ENCODE measurements around the gene VAT1. TPM values are rescaled to one million over a fixed set of nuclear protein-coding genes. Genes with fewer than 3 reads are reported as not detected.

VAT1 gene
- total and polyA plus RNA-seq, 2 of the 13 experiments (the other 11 are each of a cell fraction or from before 2014, with no cell fraction given): 143 to 205 TPM

DNA sequence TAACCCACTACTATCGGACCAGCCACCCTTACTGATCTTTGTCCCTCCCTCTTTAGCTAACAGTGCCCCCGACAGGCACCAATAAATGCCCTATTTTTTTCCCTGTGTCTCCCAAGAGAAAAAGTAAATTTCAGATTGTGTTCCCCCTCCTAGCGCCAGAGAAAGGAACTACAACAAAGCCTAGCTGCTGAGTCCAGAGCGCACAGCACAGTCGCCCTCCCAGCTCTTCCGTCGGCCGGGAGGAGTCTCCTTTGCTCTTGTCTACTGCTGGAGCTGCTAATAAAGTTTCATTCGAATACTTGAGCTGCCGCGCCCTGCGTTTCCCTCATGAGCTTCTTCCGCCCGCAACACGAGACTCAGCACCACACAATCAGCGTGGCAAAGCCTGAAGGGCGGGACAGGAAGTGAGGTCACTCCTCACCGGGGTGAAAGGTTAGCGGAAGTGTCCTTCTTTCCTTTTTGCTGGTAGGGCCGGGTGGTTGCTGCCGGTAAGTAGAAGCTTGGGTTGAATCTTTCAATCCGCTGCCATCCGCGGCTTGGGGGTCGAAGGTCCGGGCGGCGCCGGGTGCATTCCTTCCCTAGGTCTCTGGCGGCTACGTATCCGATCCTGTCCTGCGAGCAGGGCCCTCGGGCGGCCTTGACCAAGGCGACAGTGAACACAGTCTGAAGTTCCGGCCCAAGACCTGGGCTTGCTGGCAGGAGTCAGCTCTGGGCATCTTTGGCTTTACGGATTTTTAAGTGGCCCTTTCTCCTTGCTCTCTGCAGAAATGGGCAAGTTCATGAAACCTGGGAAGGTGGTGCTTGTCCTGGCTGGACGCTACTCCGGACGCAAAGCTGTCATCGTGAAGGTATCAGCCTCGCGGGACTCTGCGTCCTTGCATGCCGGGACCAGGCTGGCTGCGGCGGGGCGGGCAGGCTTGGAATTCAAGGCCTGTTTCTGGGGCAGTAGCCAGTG, 23.9 kb downstream of the VAT1 start, which contains the start of gene RPL27:
TSS of gene RPL27 (plus strand) at position 436 of the 955 bp plus-strand sequence. CDS start at position 768, 332 bp downstream.
- H4K20me1 ChIP-seq (ENCODE audit: insufficient read depth, low read length): peaks cover 23% of the 10 kb centered on the region
- FAIRE-seq: peak; percentile 100
- peaks cover 21% of the 10 kb centered on the region for H3K79me2 ChIP-seq (ENCODE audit: insufficient read depth, low read length)
- peaks cover 14 to 33% of the 10 kb centered on the region in 2 experiments for H3K36me3 ChIP-seq (replicated peaks in 1 of 2; ENCODE audit: control insufficient read depth in 1 of 2, insufficient read depth in 2 of 2, low read length in 2 of 2)
- intact Hi-C loops (cut with micrococcal nuclease; ENCODE audit: unreplicated experiment): loop anchor here (2.0 to 5.0 kb wide), 3 partner anchors 17 to 166 kb away; partner anchors contain the start of genes PSME3, PTGES3L and RUNDC1
- no peaks in the 10 kb centered on the region for H3K9me3 ChIP-seq (ENCODE audit: low read length)
- H3K4me3 ChIP-seq (replicated peaks in 1 of 3; ENCODE audit: insufficient read depth in 1 of 3, low read depth in 2 of 3, low read length in 3 of 3): peak within 1 kb of the TSS; percentile 81 to 95 (median 92)
- BruUV-seq (replicated peaks): TSS peak; percentile 81
- H3K27me3 ChIP-seq (ENCODE audit: control insufficient read depth in 1 of 2, insufficient read depth in 2 of 2, low read length in 2 of 2): no peaks in the 10 kb centered on the region; a peak in 1 of 5 replicates
- DNase-seq (ENCODE audit: low spot score): peak; percentile 100
- peak within 1 kb of the TSS; percentile 99 for H3K4me2 ChIP-seq (ENCODE audit: low read depth, low read length)
- peak within 1 kb of the TSS; percentile 94 for H3K27ac ChIP-seq (ENCODE audit: extremely low read length, insufficient read depth, low read length)
- H3K4me1 ChIP-seq (ENCODE audit: insufficient read depth, low read length): peaks cover 48% of the 10 kb centered on the region
- ChIA-PET CTCF (ENCODE audit: low intra/inter-chr PET ratio, low total read pairs) (interaction anchor here (1.1 to 1.5 kb wide), 3 partner anchors 18 to 155 kb away, joined by 3 to 6 read pairs (median 3); partner anchors contain the start of gene PTGES3L), POLR2A (interaction anchor here (0.7 to 3.2 kb wide), 61 partner anchors 10 to 1090 kb away, joined by 3 to 162 read pairs (median 6); partner anchors contain the start of genes AARSD1, AOC2, BECN1 and BRCA1)
- peak within 1 kb of the TSS; percentile 7 for H2AFZ ChIP-seq (ENCODE audit: low read length)
- peak within 1 kb of the TSS; percentile 99 for H3K9ac ChIP-seq (ENCODE audit: insufficient read depth, low read depth, low read length)
- under 1% methylated on average over 40 of the region's 49 CpGs for WGBS (ENCODE audit: low lambda C conversion rate)
- in situ Hi-C loops (cut with HindIII; ENCODE audit: extremely low pct_ligation_motif_present, low pct_unique_long_range_greater_than_20kb): no loop called here
- ATAC-seq: peak; percentile 91
- TF ChIP-seq FOSL2 (CRISPR knock-in tag; IDR thresholded peaks at IDR 0.05) (peak; percentile 86), MAFF (IDR thresholded peaks at IDR 0.05; ENCODE audit: low read depth, low read length) (peak; percentile 54; the same call in 1 of the 2 replicates), HOXA9 (CRISPR knock-in tag; IDR thresholded peaks at IDR 0.05; ENCODE audit: borderline replicate concordance) (no peak; the same call in 1 of the 2 replicates), GATAD2A (CRISPR knock-in tag; IDR thresholded peaks at IDR 0.05) (peak; percentile 98), HOXA3 (CRISPR knock-in tag; IDR thresholded peaks at IDR 0.05) (peak; percentile 99), ZNF788 (CRISPR knock-in tag; IDR thresholded peaks at IDR 0.05; ENCODE audit: borderline replicate concordance) (peak; percentile 99), ZNF44 (CRISPR knock-in tag; IDR thresholded peaks at IDR 0.05) (peak; percentile 97), ZNF878 (CRISPR knock-in tag; IDR thresholded peaks at IDR 0.05) (peak; percentile 95), SMAD1 (CRISPR knock-in tag; IDR thresholded peaks at IDR 0.05; ENCODE audit: borderline replicate concordance, low read depth) (peak; percentile 82), MED8 (CRISPR knock-in tag; IDR thresholded peaks at IDR 0.05; ENCODE audit: insufficient replicate concordance) (peak; percentile 62), ZNF816 (CRISPR knock-in tag; IDR thresholded peaks at IDR 0.05; ENCODE audit: borderline replicate concordance) (no peak; the same call in 1 of the 2 replicates), ZFP62 (CRISPR knock-in tag; IDR thresholded peaks at IDR 0.05) (no peak), GATAD1 (CRISPR knock-in tag; IDR thresholded peaks at IDR 0.05) (peak; percentile 96), DPF2 (CRISPR knock-in tag; IDR thresholded peaks at IDR 0.05; ENCODE audit: borderline replicate concordance, low read depth) (peak; percentile 52; the same call in 1 of the 2 replicates), ZNF501 (CRISPR knock-in tag; IDR thresholded peaks at IDR 0.05) (peak; percentile 100), ZNF652 (CRISPR knock-in tag; IDR thresholded peaks at IDR 0.05; ENCODE audit: borderline replicate concordance, low read depth) (peak; percentile 69; the same call in 1 of the 2 replicates), ZNF30 (CRISPR knock-in tag; IDR thresholded peaks at IDR 0.05) (peak; percentile 96), TFDP1 (CRISPR knock-in tag; IDR thresholded peaks at IDR 0.05; ENCODE audit: borderline replicate concordance) (peak; percentile 97), SMARCE1 (IDR thresholded peaks at IDR 0.05; ENCODE audit: borderline replicate concordance) (no peak), ZNF17 (CRISPR knock-in tag; IDR thresholded peaks at IDR 0.05) (no peak)
- TF ChIP-seq, protein P1, sequence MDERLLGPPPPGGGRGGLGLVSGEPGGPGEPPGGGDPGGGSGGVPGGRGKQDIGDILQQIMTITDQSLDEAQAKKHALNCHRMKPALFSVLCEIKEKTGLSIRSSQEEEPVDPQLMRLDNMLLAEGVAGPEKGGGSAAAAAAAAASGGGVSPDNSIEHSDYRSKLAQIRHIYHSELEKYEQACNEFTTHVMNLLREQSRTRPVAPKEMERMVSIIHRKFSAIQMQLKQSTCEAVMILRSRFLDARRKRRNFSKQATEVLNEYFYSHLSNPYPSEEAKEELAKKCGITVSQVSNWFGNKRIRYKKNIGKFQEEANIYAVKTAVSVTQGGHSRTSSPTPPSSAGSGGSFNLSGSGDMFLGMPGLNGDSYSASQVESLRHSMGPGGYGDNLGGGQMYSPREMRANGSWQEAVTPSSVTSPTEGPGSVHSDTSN (CRISPR knock-in tag; IDR thresholded peaks at IDR 0.05): no peak; the same call in 1 of the 2 replicates
- TF ChIP-seq, protein P2, sequence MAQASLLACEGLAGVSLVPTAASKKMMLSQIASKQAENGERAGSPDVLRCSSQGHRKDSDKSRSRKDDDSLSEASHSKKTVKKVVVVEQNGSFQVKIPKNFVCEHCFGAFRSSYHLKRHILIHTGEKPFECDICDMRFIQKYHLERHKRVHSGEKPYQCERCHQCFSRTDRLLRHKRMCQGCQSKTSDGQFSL (CRISPR knock-in tag; IDR thresholded peaks at IDR 0.05): no peak
